GM21529 (cell line): Measurements from ENCODE around the gene TIAM1.

Experiments
- ATAC-seq: cut with Tn5 transposase; IDR thresholded peaks from one replicate; pipeline ENCODE4 v1.9.1; 2021; ENCODE audit not compliant: unreplicated experiment

The TIAM1 gene, protein sequence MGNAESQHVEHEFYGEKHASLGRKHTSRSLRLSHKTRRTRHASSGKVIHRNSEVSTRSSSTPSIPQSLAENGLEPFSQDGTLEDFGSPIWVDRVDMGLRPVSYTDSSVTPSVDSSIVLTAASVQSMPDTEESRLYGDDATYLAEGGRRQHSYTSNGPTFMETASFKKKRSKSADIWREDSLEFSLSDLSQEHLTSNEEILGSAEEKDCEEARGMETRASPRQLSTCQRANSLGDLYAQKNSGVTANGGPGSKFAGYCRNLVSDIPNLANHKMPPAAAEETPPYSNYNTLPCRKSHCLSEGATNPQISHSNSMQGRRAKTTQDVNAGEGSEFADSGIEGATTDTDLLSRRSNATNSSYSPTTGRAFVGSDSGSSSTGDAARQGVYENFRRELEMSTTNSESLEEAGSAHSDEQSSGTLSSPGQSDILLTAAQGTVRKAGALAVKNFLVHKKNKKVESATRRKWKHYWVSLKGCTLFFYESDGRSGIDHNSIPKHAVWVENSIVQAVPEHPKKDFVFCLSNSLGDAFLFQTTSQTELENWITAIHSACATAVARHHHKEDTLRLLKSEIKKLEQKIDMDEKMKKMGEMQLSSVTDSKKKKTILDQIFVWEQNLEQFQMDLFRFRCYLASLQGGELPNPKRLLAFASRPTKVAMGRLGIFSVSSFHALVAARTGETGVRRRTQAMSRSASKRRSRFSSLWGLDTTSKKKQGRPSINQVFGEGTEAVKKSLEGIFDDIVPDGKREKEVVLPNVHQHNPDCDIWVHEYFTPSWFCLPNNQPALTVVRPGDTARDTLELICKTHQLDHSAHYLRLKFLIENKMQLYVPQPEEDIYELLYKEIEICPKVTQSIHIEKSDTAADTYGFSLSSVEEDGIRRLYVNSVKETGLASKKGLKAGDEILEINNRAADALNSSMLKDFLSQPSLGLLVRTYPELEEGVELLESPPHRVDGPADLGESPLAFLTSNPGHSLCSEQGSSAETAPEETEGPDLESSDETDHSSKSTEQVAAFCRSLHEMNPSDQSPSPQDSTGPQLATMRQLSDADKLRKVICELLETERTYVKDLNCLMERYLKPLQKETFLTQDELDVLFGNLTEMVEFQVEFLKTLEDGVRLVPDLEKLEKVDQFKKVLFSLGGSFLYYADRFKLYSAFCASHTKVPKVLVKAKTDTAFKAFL (N-terminal part only)

DNA sequence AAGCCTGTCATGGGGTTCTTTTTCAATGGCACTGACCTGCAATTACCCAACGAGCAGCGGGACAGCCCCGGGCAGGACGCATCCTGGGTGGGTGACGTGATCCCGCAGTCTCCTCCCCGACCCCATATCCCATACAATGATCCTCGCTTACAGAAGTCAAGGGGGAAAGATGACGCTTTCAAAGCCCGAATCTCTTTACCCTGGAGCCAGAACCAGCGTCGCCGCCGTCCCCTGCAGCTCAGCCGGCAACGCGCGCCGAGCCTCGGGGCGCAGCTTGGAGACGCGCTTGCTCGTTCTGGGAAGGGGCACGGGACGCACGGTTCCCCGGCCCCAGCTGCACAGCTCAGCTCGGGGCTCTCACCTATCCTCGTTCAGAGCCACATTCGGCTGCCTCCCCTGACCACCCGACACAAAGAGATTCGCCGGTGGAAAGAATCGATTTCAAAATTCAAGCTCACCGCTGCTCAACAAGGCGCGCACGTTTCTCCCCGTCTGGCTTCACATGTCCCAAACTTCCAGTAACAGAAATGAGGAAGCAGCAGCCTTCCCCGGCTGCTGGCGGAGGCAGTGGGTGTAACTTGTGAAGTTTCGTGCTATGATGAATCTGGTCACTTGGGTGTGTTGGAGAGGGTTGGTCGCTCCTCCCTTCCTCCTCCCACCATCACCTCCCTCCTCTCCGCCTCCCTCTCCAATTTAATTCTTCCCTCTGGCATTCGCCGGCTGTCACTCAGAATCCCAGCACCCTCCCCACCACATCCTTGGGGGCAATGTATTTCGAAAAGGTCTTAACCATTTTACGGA, at the start of gene TIAM1:
Gene TIAM1, minus strand, starts transcription at position 582 of the 801 bp plus-strand sequence. CDS start 77,289 bp downstream, outside the sequence.
- no peak for ATAC-seq

DNA sequence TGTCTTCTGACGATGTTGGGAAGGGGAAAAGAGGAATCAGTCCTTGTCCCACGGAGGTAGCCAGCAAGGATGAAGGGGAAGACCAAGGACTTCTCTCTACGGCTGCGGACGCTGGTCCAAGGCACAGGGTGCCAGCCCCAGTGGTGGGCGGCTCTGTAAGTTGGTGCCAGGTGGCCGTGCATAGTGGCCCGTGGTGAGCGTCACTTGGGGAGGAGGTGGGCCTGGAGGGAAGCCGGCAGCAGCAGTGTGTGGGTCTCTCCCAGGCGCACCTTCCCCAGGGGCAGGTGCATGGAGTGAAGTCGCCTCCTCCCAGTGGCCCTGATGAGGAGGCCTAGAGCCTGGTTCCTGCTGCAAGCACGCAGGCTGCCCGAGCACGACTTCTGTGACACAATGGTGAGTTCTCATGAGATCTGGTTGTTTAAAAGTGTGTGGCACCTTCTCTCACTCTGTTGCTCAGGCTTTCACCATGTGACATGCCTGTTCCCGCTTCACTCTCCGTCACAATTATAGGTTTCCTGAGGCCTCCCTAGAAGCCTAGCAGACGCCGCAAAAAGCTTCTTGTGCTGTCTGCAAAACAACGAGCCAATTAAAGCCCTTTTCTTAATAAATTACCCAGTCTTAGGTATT, 43.6 kb upstream of the TIAM1 start:
- ATAC-seq = no peak

DNA sequence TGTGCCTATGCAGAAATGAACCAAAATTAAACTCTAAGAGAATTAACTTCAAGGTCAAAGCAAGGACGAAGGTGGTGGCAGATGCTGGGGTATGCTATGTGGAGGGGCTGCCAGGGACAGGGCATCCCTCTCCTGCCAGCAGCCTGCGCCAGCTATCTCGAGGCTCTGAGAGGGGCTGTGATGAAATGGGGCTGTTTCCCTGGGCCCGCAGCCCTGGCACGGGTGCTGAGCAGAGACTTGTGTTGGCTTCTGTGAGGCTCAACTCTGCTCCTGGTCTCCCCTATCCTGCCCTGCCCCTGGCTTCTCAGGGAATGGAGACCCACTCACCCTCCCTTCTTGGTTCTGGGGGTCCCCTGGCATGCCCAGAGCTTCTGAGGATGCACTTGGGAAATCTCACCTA, 41.9 kb upstream of the TIAM1 start:
- no peak for ATAC-seq

DNA sequence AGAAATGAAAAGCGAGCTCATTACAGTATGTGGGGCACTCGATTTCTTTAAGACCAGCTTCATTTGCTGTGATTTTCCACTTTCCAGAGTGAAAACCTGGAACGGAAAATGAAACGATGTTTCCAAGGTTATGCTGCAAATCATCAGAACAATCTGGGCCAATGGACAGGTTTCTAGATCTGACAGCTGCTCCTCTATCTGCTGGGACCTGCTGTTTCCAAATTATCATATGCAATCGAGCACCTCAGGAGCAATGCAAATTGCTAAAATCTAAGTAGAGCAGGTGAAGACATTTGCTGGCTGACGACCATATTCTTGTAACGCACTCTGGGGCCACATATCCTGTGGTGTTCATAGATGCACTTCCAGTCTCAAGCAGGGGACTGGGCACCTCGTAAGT, 39.7 kb upstream of the TIAM1 start:
- ATAC-seq = no peak

DNA sequence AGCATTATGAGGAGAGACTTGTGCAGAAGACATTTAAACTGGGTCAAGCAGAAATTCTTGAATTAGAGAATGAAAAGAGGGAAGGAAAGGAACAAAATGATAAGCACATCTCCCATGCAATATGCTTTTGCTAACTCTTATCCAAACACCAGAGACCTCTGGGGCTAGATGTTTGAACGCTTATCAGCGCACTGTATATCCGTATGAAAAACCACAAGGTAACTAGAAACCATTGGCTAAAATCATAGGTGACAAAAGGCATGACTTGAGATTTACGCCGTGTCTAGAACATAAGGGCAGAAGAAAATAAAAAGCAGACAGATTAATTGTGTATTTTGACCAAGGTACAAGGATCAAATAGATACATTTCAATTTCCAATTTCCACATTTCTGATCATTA, 38.0 kb upstream of the TIAM1 start:
- ATAC-seq = no peak

GRCh38 chr21:31376301-31376700, 32.2 kb upstream of the TIAM1 start:
- ATAC-seq = no peak

GRCh38 chr21:31374395-31374794, 30.3 kb upstream of the TIAM1 start:
- no peak for ATAC-seq

GRCh38 chr21:31372471-31372765, 28.4 kb upstream of the TIAM1 start:
- no peak for ATAC-seq

DNA sequence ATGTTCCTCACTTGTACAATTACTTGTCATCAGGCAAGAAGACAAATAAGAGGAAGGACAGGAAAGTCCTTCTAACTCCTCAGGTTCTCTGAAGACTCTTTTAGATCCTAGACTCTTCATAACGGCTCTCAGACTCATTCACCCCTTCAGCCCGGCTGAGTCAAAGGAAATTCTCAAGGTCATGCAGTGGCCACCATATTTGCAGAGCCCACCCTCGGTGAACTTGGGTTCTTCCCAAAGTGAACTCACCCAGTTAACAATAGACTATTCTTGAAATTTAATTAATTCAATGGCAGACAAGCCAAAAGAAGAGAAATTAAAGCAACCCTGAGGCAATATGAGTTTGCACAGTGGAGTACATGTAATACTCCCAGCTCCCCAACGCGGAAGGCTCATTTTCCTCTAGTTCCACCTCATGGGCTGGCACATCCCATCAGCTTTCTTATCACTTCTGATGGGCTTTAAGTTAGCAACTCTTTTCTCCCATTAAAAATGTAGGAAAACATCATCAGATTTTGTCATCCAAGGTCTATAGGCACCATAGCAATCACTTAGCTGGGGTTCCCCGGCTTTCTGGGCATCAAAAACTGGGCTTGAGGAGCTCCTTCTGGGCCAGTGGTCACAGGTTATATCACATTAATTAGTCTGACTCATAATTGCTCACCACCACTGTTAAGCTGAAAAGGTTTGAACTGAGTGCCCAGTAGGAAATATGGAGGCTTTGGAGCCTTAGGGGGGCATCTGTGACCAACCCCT, 27.8 kb upstream of the TIAM1 start:
- no peak for ATAC-seq

GRCh38 chr21:31370893-31371544, 27.0 kb upstream of the TIAM1 start:
- no peak for ATAC-seq

DNA sequence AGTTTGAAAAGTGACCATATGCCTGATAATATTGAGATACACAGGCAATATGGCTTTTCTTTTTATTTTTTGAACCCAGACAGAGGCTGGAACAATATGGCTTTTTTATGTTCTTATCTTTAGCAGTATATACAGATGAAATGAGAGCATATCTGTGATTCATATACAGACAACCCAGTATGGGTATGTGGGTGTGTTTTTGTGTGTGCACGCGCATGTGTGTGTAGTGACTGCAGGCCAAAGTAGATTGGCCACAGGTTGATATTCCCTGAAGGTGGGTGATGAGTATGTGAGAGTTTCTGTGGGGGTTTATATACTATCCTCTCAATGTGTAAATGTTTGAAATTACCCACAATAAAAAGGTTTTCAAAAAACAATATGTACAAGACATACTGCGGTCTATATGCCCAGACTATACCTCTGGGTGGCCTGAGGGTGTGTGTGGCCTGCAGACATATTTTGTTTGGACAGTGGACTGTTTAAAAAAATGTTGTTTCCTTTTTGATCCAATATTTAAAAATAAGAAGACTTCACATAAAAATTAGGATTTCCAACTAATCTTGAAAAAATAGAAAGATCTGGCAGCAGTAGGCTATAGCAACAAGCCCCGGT, 26.3 kb upstream of the TIAM1 start:
- no peak for ATAC-seq

DNA sequence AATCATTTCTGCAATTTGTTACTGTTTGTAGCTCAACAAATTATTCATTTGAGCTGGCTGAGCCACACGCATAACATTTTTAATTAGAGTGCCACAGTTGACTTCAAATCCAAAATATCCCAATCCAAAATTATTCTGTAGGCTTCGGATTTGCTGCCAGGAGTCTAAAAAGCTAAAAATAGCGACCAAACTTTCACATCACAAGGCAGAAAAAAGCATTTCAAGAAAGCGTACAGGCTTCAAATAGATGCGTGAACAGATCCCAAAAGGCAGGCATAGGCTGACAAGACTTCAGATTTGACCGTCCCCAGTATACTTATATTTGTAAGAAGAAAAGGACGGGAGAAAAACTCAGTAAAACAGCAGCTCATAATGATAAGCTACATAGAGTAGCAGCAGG, 24.3 kb upstream of the TIAM1 start:
- no peak for ATAC-seq

GRCh38 chr21:31367801-31368200, 23.7 kb upstream of the TIAM1 start:
- no peak for ATAC-seq

DNA sequence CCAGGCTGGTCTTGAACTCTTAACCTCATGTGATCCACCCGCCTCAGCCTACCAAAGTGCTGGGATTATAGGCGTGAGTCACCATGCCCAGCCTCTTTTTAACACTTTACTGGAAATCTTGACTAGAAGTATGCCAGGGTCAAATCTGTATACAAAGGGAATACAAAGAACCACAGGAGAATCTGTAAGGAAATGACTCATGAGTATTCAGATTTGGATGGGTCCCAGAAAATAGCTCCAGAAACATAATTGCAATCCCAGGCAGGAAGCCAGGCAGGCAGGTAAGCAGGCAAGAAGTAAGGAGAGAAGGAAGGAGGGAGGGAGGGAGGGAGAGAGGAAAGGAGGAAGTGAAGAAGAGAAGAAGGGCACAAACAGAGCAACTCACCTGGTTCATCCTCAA, 22.8 kb upstream of the TIAM1 start:
- no peak for ATAC-seq

GRCh38 chr21:31364253-31364945, 20.3 kb upstream of the TIAM1 start:
- ATAC-seq = no peak

DNA sequence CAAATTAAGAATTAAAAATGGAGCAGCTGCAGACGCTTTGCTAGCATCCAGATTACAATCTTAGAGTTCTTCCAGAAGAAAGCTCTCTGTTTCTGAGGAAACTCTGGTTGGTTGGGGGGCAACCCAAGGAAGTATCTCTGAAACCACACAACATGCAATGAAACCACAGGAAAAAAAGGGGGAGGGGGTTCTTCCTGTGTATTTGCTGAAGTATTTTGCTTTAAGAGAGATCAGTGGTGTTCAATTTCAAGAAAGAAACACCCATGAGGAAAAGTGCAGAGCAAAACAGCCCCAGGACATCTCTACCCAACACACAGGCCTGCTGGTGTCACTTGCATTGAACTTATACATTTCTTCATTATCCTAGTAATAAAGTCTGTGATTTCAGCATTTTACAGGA, 19.7 kb upstream of the TIAM1 start:
- ATAC-seq = no peak

DNA sequence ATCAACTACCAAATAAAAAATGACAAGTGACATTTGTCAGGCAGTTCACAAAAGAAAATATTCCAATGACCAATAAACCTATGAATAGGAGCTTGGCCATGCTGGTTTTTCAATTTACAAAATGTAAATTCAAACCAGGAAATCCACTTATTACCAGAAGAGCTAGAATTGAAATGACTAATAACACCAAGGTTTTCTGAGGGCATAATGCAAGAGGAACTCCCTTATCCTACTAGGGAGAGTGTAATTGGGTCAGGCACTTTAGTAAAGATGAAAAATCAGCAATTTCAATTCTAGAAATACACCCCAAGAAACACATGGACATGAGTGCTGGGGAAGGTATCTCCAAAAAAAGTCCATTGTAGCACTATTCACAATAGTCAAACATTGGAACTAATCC, 16.7 kb upstream of the TIAM1 start:
- no peak for ATAC-seq

DNA sequence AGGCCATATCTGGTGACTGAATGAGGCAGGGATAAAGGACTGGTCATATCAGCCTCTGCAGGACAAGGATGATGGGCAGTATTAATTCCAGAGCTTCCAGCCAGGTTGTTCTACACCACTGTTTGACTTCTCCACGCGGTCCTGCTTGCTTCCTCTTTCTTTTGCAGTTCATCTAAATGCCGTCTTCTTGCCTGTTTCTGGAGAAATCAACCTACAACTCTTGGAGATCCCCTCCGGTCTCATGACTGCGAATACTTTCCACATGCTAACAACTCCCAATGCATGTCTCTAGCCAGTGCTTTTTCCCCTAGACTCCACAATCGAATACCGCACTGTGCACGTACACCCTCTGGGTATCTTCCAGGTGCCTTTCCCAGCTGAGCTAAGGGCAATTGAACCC, 14.1 kb upstream of the TIAM1 start:
- no peak for ATAC-seq
